A549 (cell line): ENCODE measurements around the gene LRIT2. TPM values are rescaled to one million over a fixed set of nuclear protein-coding genes. Genes with fewer than 3 reads are reported as not detected.

Experiments
- ATAC-seq, 2 experiments: fragments of 200-7000 bp in 1 of 2; fragments of >200 bp in 1 of 2; cut with Nextera tagmentation in 1 of 2; cut with Tn5 transposase in 1 of 2; 3 replicates each; pipeline versions ENCODE4 v1.8.0 to v1.9.1; 2018 to 2020; ENCODE audit warnings: mild to moderate bottlenecking in 1 of 2, moderate library complexity in 1 of 2
- CTCF ChIA-PET: fragments of 300-600 bp; sonication (Branson Sonifier 250); formaldehyde crosslinking; extraction: SDS; loops from one replicate; lab custom pipeline; 2021; ENCODE audit warnings: antibody characterized with exemption, inconsistent platforms; lab: Yijun Ruan, JAX
- POLR2A ChIA-PET: fragments of 350-600 bp; formaldehyde crosslinking; extraction: SDS; loops from one replicate; lab custom pipeline; 2021; ENCODE audit warnings: antibody characterized with exemption, inconsistent platforms; lab: Yijun Ruan, JAX
- DNase-seq, 2 experiments: peaks; one replicate each; pipeline versions ENCODE4 v3.0.0 to v3.0.0-alpha.2; 2011 to 2016; ENCODE audit warnings: low read depth in 1 of 2, low spot score in 1 of 2
- FAIRE-seq: peaks from 2 replicates; lab custom pipeline; 2011; peaks lifted over from hg19 to GRCh38; lab: Jason Lieb, UNC
- H3K27ac ChIP-seq, 2 experiments: fragments of >200 bp; sonication (Bioruptor Twin); formaldehyde crosslinking; 3 replicates each; pipeline ENCODE4 v1.5.1; 2016 to 2017
- H3K4me1 ChIP-seq: fragments of >200 bp; sonication (Bioruptor Twin); formaldehyde crosslinking; 3 replicates; pipeline ENCODE4 v1.6.1; 2016
- H3K4me2 ChIP-seq: fragments of >200 bp; sonication (Bioruptor Twin); formaldehyde crosslinking; 3 replicates; pipeline ENCODE4 v1.6.1; 2016
- H3K4me3 ChIP-seq: fragments of >200 bp; sonication (Bioruptor Twin); formaldehyde crosslinking; 3 replicates; pipeline ENCODE4 v1.5.1; 2016
- H3K9me3 ChIP-seq: fragments of >200 bp; sonication (Bioruptor Twin); formaldehyde crosslinking; 3 replicates; pipeline ENCODE4 v1.6.1; 2016
- ATOH8 ChIP-seq: fragments of 250-450 bp; sonication (Bioruptor Pico); IDR thresholded peaks from 2 replicates; pipeline ENCODE4 v1.5.0; 2020; ENCODE audit warnings: low read depth, mild to moderate bottlenecking, moderate library complexity
- CBX8 ChIP-seq: fragments of 200-600 bp; sonication (generic); IDR thresholded peaks from 2 replicates; pipeline ENCODE4 v1.6.1; 2016
- CHD4 ChIP-seq: fragments of 200-600 bp; sonication (generic); IDR thresholded peaks from 2 replicates; pipeline ENCODE4 v1.6.1; 2016; ENCODE audit warnings: antibody characterized with exemption, mild to moderate bottlenecking, borderline replicate concordance
- EP300 ChIP-seq, 2 experiments: fragments of >200 bp; sonication (Bioruptor Twin); formaldehyde crosslinking; IDR thresholded peaks; 2 replicates in 1 of 2; 3 replicates in 1 of 2; pipeline ENCODE4 v1.6.1; 2016 to 2017
- FOSL2 ChIP-seq, 2 experiments: fragments of 450-650 bp in 1 of 2; fragments of >200 bp in 1 of 2; sonication (Bioruptor Twin) in 1 of 2; formaldehyde crosslinking; IDR thresholded peaks; 2 replicates each; pipeline versions ENCODE4 v1.5.0 to v1.6.1; 2016 to 2020; ENCODE audit warnings: mild to moderate bottlenecking in 1 of 2, moderate library complexity in 1 of 2
- HES2 ChIP-seq: fragments of >200 bp; sonication (Bioruptor Twin); formaldehyde crosslinking; IDR thresholded peaks from 2 replicates; pipeline ENCODE4 v1.6.1; 2016
- HEYL ChIP-seq: fragments of 250-450 bp; sonication (Bioruptor Pico); IDR thresholded peaks from 2 replicates; pipeline ENCODE4 v1.8.0; 2021; ENCODE audit warnings: mild to moderate bottlenecking, moderate library complexity
- HOXB13 ChIP-seq: fragments of 250-450 bp; sonication (Bioruptor Pico); IDR thresholded peaks from 2 replicates; pipeline ENCODE4 v1.5.0; 2020; ENCODE audit warnings: low read depth, mild to moderate bottlenecking, moderate library complexity
- JUN ChIP-seq, 2 experiments: fragments of >200 bp; sonication (Bioruptor Twin); formaldehyde crosslinking; IDR thresholded peaks; 2 replicates in 1 of 2; 3 replicates in 1 of 2; pipeline ENCODE4 v1.6.1; 2016 to 2017
- KDM1A ChIP-seq: fragments of 200-600 bp; sonication (generic); IDR thresholded peaks from 2 replicates; pipeline ENCODE4 v1.6.1; 2016; ENCODE audit warnings: low read depth, mild to moderate bottlenecking
- MAZ ChIP-seq: fragments of 150-350 bp; IDR thresholded peaks from 2 replicates; pipeline ENCODE4 v1.6.1; 2014; ENCODE audit warnings: antibody characterized with exemption, low read depth, low read length, borderline replicate concordance
- MYC ChIP-seq: IDR thresholded peaks from 2 replicates; pipeline ENCODE4 v1.6.1; 2012; ENCODE audit warnings: mild to moderate bottlenecking, inconsistent platforms, low read length, improper control_type of control experiment, borderline replicate concordance
- NFE2L2 ChIP-seq: fragments of 150-350 bp; conservative IDR thresholded peaks from 2 replicates; pipeline ENCODE4 v1.6.1; 2014; ENCODE audit warnings: low read length
- NR3C1 ChIP-seq: fragments of >200 bp; sonication (Bioruptor Twin); formaldehyde crosslinking; IDR thresholded peaks from 3 replicates; pipeline ENCODE4 v1.6.1; 2017
- PBX3 ChIP-seq: IDR thresholded peaks from 2 replicates; pipeline ENCODE4 v1.6.1; 2012
- PHF8 ChIP-seq: fragments of 200-600 bp; sonication (generic); IDR thresholded peaks from 2 replicates; pipeline ENCODE4 v1.6.1; 2016; ENCODE audit warnings: low read depth, mild to moderate bottlenecking, antibody characterized with exemption, moderate library complexity, borderline replicate concordance
- RNF2 ChIP-seq: fragments of 200-600 bp; sonication (generic); IDR thresholded peaks from 2 replicates; pipeline ENCODE4 v1.6.1; 2016; ENCODE audit warnings: low read depth, mild to moderate bottlenecking, antibody characterized with exemption, moderate library complexity, borderline replicate concordance
- TP53 ChIP-seq: fragments of 250-450 bp; sonication (Bioruptor Pico); IDR thresholded peaks from 2 replicates; pipeline ENCODE4 v1.5.0; 2021; ENCODE audit warnings: mild to moderate bottlenecking, moderate library complexity
- USF2 ChIP-seq: fragments of 450-650 bp; IDR thresholded peaks from 2 replicates; pipeline ENCODE4 v1.6.1; 2014; ENCODE audit warnings: antibody characterized with exemption
- WGBS: methylation state at CpG from one replicate; pipeline ENCODE4 v1.1.6; 2017; ENCODE audit errors: missing lambda C conversion rate; 5-methylcytosine and 5-hydroxymethylcytosine counted together
- polyA minus RNA-seq: library from RNA; depleted of rRNA, polyadenylated mRNA; stranded (reverse); fragments of >200 nt; gene quantifications from 2 replicates; pipeline ENCODE4 v1.2.3, GENCODE V29; 2011; rRNA and poly(A)+ RNA removed
- polyA plus RNA-seq, 4 experiments: library from polyadenylated mRNA; depleted of rRNA in 3 of 4; stranded (reverse); fragments of >200 nt; fragmentation: RNase III in 1 of 4; extraction: RNeasy Plus Mini Kit Qiagen cat#74134 plus additional on column Dnase treatment in 1 of 4; gene quantifications; 2 replicates in 3 of 4; 3 replicates in 1 of 4; pipeline ENCODE4 v1.2.3, GENCODE V29; 2011 to 2017

Gene LRIT2
- polyA plus RNA-seq (2011; rRNA removed) (not detected in 2 replicates), polyA plus RNA-seq (2017; fragmentation: RNase III; extraction: RNeasy Plus Mini Kit Qiagen cat#74134 plus additional on column Dnase treatment) (not detected in 3 replicates), polyA minus RNA-seq (not detected in 2 replicates)
- not detected in 2 replicates for polyA plus RNA-seq (2012; cell fraction: cytosol; rRNA removed)
- polyA plus RNA-seq (2012; cell fraction: nucleus; rRNA removed) = not detected in 2 replicates

- H3K27ac ChIP-seq = no peak within 1 kb of the TSS
- POLR2A ChIA-PET = no interaction called here
- no peak within 1 kb of the TSS for H3K4me2 ChIP-seq
- 25% methylated on average over 6 of the region's 6 CpGs for WGBS
- ATAC-seq (no peak), FAIRE-seq (no peak), DNase-seq (no peak)
- no peaks in the 10 kb centered on the region for H3K9me3 ChIP-seq
- H3K4me1 ChIP-seq = no peaks in the 10 kb centered on the region
- no peak for TF ChIP-seq CBX8
- TF ChIP-seq JUN (IDR thresholded peaks at IDR 0.05) = no peak
- no peak for TF ChIP-seq PBX3
- TF ChIP-seq HEYL = no peak
- TF ChIP-seq NFE2L2 = no peak
- no peak for TF ChIP-seq TP53 (CRISPR knock-in tag)
- TF ChIP-seq ATOH8 (CRISPR knock-in tag) = no peak
- no peak for TF ChIP-seq MAZ
- TF ChIP-seq RNF2 = no peak
- TF ChIP-seq HES2 = no peak
- no peak for TF ChIP-seq KDM1A
- TF ChIP-seq NR3C1 = no peak
- no peak for TF ChIP-seq CHD4
- no peak for TF ChIP-seq MYC
- no peak for TF ChIP-seq USF2
- CTCF ChIA-PET = no interaction called here
- H3K4me3 ChIP-seq = no peak within 1 kb of the TSS
These were observed at the start of gene LRIT2 for GRCh38 chr10:84225427-84226173. LRIT2 (minus strand) TSS chr10:84225544; CDS start chr10:84225520, 24 bp downstream.

- ATAC-seq = no peak
- no peak for DNase-seq
- Histone ChIP-seq H3K27ac (no peak overlapping the region), H3K9me3 (no peaks in the 10 kb centered on the region), H3K4me2 (no peak overlapping the region), H3K4me1 (no peaks in the 10 kb centered on the region), H3K4me3 (no peak overlapping the region)
- no peak for FAIRE-seq
- WGBS = 33% methylated on average over 1 of the region's 1 CpG
- CTCF ChIA-PET = interaction anchor here (15.3 kb wide), 1 partner anchor 268 kb away, joined by 341 read pairs; no protein-coding TSS in a partner anchor
- TF ChIP-seq PHF8 = no peak
- TF ChIP-seq, all 56 proteins: peak for 0
- POLR2A ChIA-PET = no interaction called here
These were observed 45.4 kb upstream of the LRIT2 start for GRCh38 chr10:84270708-84271107.

- no peak overlapping the region for H3K4me3 ChIP-seq
- ATAC-seq (peak in 1 of 2 experiments; percentile 52; a peak in 1 of 6 replicates), DNase-seq (no peak), FAIRE-seq (no peak)
- H3K9me3 ChIP-seq = no peaks in the 10 kb centered on the region
- H3K27ac ChIP-seq = no peak overlapping the region
- POLR2A ChIA-PET = no interaction called here
- CTCF ChIA-PET = interaction anchor here (1.3 to 15.3 kb wide), 3 partner anchors 13 to 269 kb away, joined by 3 to 341 read pairs (median 4); no protein-coding TSS in a partner anchor
- no peak overlapping the region for H3K4me2 ChIP-seq
- 3% methylated on average over 2 of the region's 2 CpGs for WGBS
- TF ChIP-seq EP300 (IDR thresholded peaks at IDR 0.05) (peak in 1 of 2 experiments; percentile 24; a peak in 1 of 5 replicates), FOSL2 (IDR thresholded peaks at IDR 0.05) (no peak), FOSL2 (CRISPR knock-in tag; IDR thresholded peaks at IDR 0.05) (no peak), CBX8 (no peak), HOXB13 (no peak)
- no peaks in the 10 kb centered on the region for H3K4me1 ChIP-seq
These were observed 44.4 kb upstream of the LRIT2 start for GRCh38 chr10:84269773-84270172.
